ENCODE measurements around the gene SRC.

SRC gene

DNA sequence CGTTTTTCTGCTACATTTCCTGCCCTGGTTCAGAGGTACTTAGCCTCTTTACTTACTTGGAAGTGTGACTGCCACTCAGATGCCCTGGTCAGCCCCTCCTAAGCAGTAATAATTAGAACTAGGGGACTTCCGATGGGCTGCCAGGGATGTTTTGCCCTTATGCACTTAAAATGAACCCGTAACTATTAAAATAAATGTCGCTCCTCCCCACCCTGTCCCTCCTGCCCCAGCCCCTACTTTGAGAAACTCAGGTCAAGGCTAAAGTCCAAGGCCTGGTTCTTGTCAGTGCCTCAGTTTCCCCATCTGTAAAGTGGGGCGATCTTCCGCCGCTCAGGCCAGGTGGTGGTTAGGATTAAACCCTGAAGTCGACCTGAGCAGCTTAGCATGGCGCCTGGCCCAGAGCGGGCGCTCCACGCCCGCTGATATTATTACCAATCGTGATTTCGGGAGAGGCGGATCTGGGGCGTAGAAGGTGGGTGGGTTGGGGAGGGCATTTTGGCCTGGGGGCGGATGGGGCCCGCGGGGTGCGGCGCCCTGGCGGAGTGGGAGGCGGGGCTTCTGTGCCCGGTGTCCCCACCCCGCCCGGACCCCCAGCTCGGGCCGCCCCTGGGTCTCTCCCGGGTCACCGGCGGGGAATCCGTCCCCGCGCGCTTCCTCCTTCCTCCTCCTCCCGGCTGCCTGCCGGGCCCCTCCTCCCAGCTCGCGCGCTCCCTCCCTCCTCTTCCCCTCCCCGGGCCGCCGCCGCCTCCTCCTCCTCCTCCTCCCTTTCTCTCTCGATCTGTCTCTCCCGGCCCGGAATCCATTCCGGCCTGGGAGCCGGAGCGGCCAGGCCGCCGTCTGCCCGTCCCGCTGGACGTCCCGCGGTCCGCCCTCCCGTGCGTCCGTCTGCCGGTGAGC, at the start of gene SRC:
SRC (plus strand) TSS at position 802 of the 897 bp plus-strand sequence. CDS start 38,014 bp downstream, outside the sequence.
- peak in 2 of 3 donors; percentile 25 to 40 for DNase-seq (ENCODE audit: low read depth in 3 of 3)

DNA sequence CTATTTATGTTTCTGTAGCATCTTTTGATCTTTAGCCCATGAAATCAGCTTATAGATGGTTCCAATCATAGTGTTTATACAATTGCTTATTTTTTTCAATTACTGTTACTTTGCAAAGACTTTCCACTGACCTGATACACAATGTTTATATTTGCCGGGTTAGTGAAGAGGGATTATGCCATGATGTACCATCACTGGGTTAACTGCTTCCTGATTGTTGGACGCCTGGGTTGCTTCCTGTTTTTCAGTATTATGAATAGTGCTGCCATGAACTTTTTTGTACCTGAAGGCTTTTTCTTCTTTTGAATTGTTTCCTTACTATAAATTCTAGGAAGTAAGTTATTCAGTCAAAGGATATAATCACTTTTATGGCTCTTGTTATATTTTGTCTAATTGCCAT, 49.6 kb upstream of the SRC start:
- DNase-seq (ENCODE audit: low read depth in 3 of 3), result no peak

DNA sequence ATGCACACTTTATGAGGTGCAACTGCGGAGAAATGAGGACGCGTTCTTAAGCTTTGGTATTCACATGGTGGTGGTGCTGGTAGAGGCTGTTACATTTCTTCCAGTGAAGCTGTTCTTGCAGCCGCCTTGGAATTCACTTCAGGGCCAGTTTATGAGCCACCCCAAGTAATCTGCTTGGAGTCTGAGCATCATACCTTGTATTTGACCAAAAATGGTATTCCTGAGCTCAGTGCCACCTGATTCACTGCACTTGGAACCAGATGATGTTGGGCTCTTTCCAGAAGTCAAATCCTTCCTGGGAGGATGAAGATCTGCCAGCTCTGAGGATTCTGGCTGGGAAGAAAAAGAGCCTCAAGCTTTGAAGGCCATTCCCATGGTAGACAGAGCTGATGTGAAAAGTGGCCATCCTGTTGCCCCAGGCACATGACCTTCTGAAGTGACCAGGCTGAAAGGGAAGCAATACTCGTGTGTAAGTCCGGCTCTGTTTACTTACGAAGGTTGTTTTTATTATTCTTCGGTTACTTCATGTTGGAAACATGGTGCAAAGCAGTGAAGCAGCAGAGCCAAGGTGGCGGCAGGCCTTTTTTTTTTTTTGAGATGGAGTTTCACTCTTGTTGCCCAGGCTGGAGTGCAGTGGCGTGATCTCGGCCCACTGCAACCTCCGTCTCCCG, 48.7 kb upstream of the SRC start:
- DNase-seq (ENCODE audit: low read depth in 3 of 3), result no peak

DNA sequence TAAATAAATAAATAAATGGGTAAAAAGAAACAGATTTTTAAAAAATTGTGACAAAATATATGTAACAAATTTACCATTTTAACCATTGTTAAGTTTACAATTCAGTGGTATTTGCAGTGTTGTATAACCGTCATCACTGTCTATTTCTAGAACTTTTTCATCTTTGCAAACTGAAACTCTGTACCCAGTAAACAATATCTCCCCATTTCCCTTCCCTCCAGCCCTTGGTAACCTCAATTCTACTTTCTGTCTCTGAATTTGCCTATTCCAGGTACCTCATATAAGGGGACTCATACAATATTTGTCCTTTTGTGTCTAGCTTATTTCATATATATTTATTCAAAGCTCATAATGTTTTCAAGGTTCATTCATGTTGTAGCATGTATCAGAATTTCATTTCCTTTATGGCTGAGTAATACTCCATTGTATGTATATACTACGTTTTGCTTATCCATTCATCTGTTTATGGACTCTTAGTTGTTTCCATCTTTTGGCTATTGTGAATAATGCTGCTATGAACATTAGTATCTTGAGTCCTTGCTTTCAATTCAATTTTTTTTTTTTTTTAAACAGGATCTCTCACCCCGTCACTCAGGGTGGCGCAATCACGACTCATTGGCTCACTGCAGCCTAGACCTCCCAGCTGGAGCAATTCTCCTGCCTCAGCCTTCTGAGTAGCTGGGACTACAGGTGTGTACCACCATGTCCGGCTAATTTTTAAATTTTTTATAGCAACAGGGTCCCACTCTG, 47.6 kb upstream of the SRC start:
- DNase-seq (ENCODE audit: low read depth in 3 of 3), result no peak

DNA sequence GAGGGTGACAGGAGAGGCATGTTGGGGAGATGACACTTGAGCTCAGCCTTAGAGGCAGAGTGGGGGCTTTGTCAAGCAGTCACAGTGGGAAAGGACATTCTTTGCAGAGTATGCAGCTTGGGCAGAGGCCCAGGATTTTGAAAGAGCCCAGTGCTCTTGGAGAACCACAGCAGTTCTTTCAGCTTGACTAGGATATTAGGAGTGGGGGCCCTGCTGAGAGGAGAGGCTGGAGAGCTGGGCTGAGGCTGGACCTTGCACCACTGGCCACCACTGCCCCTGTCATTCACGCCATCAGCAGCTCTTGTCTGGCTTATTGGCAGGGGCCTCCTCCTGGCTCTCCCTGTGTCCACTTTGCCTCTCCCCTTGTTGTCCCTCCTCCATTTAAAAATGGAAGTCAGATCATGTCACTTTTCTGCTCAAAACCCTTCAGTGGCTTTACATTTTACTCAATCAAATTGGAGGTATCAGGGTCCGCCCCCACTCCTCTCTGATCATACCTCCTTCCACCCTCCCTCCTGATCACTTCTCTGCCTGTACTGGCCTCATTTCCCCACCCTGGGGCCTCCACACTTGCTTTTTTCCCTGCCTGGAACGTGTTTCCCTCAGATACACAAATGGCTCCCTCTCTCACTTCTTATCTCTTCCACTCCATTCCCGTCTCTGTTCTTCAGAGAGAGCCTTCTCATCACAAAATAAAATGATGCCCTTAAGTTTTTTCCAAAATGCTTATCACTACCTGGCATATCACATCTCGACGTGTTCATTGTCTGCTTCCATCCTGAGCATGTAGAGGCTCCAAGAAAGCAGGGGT, 46.0 kb upstream of the SRC start:
- DNase-seq (ENCODE audit: low read depth in 3 of 3), result no peak

DNA sequence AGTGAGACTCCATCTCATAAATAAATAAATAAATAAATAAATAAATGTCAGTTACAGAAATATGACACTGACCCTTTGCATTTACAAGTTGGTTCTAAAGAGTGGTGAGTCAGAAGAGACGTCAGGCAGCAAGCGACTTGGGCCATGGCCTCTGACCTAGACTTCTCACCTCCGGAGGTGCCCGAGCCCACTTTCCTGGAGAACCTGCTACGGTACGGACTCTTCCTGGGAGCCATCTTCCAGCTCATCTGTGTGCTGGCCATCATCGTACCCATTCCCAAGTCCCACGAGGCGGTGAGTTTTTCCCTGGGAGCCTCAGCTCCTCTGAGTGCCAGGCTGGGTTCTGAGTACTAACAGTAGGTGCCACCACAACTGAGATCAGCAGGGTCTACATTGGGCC, 44.8 kb upstream of the SRC start:
- no peak for DNase-seq (ENCODE audit: low read depth in 3 of 3)

DNA sequence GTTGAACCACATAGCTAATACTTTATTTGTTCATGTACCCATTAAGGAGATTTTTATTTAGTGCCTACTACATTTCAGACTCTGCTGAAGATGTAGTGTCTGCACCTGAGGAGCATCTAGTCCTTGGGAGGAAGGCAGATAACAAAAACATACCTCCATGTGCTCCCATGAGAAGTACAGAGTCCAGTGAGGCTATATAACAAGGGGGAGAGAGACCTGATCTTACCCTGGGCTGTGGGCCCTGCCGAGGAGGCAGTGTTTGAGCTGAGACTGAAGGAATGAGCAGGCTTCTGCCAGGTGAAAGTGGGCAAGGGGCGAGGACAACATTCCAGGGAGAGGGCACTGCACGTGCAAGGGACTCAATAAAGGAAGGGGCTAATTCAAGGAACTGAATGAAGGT, 44.4 kb upstream of the SRC start:
- DNase-seq (ENCODE audit: low read depth in 3 of 3), result no peak

DNA sequence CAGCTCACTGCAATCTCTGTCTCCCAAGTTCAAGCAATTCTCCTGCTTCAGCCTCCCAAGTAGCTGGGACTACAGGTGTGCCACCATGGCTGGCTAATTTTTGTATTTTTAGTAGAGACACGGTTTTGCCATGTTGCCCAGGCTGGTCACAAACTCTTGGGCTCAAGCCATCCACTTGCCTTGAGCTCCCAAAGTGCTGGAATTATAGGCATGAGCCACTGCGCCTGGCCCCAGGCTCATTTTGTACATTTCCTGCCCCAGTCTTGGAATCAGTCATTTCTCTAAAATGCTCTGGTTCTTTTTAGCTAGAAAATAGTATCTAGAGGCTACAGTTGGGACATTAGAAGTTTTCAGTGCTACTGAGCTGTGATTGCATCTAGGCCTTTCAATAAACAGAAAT, 43.0 kb upstream of the SRC start:
- DNase-seq (ENCODE audit: low read depth in 3 of 3), result no peak

DNA sequence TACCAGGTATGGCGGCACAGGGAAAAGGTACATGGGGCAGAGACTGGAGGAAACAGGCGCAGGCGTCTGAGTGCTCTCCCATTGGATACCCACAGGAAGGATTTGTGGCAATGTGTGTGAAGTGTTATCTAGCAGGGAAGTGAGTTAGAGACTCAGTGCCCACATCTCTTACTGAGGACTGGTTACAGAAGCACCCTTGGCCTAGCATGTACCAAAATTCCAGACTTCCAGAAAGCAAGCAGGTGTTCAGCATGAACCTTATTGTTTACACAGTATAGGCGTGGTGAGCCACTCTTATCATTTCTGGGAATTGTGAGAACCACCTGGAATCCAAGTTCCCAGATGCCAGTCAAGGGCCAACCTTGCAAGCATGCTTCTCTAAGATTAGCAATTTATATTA, 42.3 kb upstream of the SRC start:
- DNase-seq (ENCODE audit: low read depth in 3 of 3), result no peak

DNA sequence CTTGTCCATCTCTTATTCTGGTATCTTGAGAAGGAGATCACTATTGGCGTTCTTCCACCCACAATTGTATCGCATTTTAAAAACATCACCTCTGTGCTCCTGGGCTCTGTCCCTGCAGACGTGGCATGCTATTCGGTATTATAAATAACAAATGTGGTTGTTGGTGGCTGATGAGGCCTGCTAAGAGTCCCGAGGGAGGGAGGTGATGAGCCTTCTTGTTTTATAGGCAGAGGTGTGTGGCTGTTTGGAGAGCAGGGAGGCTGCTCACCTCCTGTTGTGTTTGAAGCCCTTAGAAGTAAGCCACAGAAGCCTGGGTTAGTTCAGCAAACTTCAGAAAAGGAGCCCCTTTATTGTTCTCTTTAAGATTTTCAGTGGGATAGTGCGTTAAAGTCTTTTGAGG, 40.9 kb upstream of the SRC start:
- DNase-seq (ENCODE audit: low read depth in 3 of 3), result no peak

DNA sequence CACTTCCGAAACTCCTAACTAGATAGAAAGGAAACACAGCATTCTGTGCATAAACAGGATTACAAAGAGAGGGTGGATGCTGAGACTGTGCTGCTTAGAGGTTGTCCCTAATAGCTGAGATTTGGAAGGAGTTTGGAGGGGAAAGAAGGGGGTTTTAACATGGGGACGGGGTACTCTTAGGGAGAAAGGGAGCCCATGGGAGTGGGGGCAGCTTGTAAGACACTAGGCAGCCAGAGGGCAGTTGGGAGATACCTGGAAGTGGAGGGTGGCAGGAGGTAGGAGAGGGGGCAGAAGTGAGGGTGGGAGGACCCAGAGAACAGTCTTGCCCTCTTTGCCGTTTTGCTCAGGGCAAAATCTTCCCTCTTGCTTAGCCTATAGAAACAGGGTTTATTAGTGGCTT, 40.1 kb upstream of the SRC start:
- DNase-seq (ENCODE audit: low read depth in 3 of 3), result no peak

DNA sequence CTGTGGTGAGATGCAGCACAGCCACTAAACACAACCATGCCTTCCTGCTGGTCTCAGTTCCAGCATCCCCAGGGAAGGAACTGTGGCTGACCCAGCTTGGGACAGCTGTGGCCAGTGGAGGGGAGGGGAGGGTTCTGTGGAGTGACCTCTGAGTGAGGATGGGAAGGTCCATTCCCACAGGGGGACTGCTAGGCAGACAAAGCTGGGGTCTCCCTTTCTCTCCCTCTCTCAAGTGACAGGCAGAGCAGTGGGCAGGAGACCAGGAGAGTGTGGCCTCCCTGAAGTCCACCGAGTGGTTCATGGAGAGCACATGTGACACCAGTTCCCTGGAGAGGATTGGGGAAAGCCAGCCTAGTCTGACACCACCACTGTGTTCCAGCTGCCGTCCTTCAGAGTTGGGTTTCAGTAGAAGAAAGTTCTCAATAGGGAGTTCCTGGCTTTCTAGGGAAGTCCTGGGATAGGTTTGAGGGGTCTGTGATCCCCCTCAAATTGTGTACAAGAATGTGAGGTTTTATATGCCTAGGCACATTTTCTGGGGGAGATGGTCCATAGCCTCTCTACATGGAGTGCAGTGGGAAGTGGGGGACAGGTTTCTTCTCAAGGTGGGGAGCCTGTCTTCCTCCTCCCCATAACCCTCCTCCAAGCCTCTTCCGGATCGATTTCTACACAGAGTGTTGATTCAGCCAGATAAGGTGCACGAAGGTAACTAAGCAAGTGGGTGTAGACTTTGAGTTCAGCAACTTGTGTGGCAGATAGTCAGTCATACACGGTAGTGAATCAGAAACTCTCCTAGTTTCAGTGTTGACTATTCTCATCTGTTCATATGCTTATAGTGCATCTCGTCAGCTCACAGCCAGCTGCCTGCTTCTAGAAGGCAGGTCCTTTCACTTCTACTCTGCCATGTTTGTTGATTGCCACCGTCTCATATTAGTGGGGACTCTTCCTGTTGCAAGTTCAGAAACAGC, 37.6 kb upstream of the SRC start:
- DNase-seq (ENCODE audit: low read depth in 3 of 3), result no peak

DNA sequence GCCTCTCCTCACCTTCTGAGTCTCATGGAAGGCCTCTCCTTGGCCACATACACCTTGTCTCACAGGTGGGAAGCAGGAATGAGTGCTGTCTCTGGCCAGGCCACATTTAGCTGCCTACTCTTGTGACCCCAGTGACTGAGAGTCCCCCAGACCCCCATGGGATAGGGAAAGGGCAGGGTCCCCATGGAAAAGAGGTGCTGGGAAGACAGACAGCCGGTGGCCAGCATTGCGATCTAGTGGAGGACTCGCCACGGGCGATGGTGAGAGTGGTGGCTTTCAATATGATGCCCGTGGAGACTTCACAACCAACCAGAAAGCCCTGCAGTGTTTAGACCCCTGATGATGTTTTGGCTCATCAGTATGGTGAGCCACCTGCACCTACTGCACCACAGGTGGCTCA, 36.6 kb upstream of the SRC start:
- no peak for DNase-seq (ENCODE audit: low read depth in 3 of 3)

DNA sequence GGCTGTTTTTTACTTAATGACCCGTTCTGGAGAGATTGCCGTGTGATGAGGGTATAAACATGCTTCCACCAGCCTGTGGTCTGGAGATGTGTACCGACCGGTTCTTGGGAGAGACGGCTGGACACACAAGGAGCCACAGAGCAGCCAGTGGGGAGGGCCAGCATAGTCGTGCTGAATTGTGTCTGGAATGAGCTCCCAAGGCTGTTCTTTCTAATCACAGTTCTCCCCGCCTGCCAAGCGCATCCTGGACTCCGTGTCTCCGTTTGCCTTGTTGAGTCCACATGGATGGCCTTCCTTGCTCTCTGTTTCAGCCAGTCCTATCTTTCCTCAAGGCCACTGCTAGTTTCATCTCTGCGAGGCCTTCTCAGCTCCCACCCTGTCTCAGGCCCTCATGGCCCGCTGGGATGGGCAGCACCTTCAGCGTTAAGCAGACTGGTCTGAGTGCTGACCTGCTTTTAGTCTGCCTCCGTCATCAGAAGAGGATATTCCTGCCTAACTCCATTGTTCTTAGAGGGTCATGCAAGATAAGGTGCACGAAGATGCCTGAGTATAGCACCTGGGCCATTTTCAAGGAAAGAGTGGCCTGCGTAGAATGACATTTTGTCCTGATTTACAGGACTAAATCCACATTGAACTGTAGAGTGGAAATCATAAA, 35.9 kb upstream of the SRC start:
- no peak for DNase-seq (ENCODE audit: low read depth in 3 of 3)

DNA sequence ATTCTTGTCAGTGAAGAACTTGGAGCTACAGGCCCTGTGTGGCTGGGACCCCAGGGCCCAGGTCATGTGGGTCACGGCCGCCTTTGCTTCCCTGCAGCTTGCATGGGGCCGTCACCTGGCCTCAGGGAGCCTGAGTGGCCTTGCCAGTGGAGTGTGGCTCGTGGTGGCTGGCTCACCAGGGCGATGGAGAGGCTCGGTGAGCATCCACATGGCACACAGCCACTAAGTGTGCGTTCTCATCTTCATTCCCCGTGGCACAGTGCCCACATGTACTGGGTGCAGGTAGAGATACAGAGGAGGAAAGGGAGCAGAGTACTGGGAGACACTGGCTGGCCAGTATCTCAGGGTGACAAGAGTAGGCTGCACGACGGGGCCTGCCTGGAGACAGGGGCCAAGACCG, 35.0 kb upstream of the SRC start:
- no peak for DNase-seq (ENCODE audit: low read depth in 3 of 3)

DNA sequence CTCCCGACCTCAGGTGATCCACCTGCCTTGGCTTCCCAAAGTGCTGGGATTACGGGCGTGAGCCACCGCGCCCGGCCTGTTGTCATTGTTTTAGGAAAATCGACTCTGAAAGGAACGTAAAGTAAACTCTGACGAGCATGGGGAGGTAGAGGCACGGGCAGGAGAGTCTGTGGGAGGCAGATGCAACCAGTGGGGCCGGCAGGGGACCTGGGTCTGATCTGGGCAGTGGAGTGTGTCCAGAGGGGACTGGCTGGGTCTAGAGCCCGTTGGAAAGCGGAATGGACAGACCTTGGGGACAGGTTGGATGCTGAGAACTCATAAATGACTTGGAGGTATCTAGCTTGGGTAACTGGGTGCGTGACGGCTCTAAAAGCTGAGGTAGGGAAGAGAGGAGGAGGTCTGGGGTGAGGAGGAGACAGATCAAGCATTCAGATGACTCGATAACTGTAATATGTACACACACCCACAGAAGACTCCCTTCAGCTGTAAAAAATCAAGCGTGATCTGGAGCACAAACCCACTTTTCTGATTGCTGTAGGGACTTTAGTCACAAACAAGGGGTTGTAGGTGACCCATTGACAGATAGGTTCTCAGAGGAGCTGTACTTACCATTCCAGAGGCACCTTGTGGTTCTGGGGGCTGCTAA, 34.1 kb upstream of the SRC start:
- no peak for DNase-seq (ENCODE audit: low read depth in 3 of 3)

DNA sequence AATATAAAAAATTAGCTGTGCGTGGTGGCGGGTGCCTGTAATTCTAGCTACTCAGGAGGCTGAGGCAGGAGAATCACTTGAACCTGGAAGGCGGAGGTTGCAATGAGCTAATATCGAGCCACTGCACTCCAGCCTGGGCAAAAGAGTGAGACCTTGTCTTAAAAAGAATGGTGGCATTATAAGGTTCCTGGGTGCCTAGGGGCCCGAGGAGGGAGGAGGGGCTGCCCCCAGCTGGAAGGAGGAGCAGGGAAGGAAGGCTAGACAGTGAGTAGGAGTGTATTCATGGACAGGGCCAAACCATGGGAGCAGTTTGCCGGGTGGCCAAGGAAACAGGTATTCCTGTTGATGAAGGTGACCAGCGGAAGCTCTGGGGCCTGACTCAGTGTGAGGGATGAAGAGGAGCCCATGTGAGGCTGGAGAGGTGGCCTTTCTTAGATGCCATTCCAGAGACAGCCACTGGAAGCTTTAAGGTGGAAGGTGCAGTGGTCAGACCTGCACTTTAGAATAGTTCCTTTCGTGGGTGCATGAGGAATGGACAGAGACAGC, 32.3 kb upstream of the SRC start:
- DNase-seq (ENCODE audit: low read depth in 3 of 3), result no peak

DNA sequence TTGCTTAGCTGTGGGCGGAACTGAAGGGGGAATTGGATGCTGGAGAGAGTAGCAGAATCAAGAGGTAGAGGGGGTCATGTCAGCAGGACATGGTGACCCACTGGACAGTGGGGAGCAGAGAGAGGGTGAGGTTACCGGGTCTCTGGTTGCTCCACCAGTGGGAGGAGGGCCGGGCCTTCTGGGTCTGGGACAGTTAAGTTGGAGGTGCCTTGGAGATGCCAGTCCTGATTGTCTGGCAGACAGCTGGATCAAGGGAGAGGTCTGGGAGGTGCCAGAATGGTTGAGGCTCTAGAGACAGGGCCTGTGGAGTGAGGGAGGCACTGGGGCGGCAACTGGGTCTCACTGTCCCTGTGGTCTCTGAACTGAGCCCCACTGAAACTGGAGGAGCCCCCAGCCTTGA, 31.8 kb upstream of the SRC start:
- DNase-seq (ENCODE audit: low read depth in 3 of 3), result no peak

DNA sequence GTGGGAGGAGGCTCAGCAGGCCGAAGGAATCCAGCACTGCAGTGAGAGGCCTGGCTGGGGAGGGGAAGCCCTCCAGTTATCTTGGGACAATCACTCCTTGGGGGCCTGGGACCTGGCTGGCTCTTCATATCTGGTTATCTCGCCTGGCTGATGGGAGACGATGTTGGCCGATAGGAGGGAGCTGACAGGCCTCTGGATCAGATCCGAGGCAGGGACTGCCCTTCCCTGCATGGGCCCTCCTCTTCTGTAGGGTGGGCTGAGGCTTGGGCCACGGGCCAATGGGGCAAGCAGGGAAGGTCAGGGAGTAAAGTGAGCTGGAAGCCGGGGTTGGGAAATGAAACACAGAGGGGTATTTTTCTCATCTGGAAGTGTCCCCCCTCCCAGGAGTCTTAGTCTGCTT, 31.3 kb upstream of the SRC start:
- no peak for DNase-seq (ENCODE audit: low read depth in 3 of 3)
